DMS53 treated with DMSO at 0.1 percent for 48 hours (cell line): ENCODE data around the gene PLXNC1.

Experiments used
- DNase-seq: peaks from one replicate; lab custom pipeline; 2025; ENCODE audit not compliant: unreplicated experiment; lab: John Stamatoyannopoulos, UW

PLXNC1 gene

DNA sequence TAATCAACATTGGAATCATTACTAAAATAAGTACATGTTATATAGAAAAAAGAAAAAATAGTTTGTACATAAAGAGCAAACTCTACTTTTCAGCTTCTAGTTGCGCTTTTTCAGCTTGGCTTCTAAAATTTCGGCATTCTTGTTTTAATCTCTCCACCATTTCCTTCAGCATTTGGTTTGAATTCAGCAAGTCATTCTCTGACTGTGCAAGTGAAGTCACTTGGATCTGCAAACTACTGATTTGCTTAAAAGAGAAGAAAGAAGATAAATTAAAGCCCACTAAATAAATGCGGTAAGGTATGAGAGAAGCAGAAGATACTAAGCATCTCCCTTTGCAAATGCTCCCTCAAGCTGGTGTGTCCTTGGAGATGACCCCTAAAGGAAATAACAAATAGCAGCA lies 185.0 kb downstream of the PLXNC1 start:
- no peak for DNase-seq

DNA sequence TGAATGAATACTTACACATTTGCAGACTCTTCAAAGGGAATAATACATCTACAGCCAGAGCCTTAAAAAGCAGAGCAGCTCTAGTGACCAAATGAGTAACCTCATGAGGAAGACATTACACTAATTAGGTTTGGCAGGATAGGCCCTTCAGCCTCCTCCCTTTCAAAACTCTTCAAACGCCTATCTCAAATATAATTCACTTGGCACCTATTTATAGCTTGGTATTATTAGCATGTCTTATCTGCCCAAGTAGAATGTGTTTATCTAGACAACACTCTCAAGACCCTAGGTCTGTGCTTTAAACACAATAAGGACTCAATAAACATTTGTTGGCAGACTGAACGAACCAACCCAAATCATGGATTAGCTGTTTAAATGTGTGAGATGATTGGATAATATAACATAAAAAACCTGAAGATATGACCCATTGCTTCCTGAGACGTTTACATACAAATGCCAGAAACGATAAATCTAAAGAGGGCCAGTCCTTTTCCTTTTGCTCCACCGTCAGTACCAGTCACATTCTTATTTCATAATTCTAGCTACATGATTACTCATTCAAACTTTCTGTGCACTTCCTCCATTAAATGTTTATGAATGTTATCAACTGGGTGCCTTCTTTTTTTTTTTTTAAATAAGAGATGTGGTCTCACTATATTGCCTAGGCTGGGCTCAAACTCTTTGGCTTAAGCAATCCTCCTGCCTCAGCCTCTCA lies 188.0 kb downstream of the PLXNC1 start:
- no peak for DNase-seq

DNA sequence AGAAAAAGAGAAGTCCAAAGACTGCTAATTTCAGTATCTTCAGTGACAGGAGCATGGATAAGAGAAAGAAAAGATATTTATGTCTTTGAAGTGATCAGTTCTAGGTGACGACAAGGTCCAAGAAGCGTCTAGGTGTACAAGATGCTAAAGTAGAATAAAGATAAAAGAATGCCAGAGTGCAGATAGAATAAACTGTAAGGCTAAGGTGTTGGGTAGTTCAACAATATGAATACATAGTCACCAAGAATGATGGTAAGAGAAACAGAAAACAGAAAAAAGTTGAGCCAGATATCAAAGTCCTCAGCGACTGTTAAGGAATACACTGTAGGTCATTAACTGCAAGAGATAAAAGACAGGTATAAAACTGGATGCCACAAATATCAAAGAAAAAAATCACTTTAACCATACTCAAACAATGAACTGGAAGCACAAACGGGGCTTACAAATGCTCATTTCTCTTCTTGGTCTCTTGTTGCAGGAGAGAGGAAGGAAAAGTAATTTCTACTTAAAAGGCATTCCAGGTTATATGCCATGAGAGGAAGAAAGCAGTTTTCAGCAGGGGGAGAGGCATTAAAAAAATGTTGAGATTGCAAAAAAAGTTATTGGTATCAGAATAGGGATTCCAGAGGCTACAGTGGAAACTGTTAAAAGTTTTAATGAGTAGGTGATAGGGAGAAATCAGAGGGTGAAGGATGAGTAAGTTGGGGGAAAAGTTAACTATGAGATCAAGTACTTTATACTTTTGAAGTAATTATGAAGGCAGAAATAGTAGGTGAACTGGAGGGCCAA lies 189.8 kb downstream of the PLXNC1 start:
- DNase-seq: no peak

DNA sequence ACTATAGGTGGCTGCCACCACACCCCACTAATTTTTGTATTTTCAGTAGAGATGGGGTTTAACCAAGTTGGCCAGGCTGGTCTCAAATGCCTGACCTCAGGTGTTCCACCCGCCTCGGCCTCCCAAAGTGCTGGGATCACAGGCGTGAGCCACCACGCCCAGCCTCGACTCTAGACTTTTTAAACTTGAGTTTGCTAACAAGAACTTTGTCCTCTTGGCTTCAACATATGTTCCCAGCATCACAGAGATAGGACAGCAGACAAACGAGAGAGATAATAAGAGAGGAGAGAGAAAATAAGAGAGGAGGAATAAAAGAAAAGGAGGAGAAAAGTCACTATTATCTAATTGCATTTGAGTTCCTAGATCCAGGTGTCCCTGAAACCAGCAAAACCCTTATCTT lies 192.2 kb downstream of the PLXNC1 start:
- DNase-seq: no peak

DNA sequence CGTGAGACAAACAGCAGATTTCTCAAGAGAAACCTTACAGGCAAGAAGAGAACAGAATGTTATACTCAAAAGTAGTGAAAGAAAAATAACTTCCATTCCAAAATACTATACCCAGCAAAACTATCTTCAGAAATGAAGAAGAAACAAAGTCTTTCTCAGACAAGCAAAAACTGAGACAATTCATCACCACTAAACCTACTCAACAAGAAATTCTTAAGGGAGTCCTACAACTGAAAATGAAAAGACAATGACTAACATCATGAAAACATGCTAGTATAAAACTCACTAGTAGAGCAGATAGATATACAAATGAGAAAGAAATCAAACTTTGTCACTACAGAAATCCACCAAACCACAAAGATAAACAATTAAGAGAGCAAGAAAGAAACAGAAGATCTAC lies 204.8 kb downstream of the PLXNC1 start:
- DNase-seq: no peak
